Thoracic aorta (tissue), 2 donors: ENCODE results near the gene CLEC2D. TPM values are rescaled to one million over a fixed set of nuclear protein-coding genes. Genes with fewer than 3 reads are reported as not detected.
"Not testable (repeated sequence)": the region's sequence is repeated elsewhere in the genome, so short reads cannot be mapped to it uniquely, and the experiment has no call there.

Experiments
- ATAC-seq: fragments of 150-250 bp; one replicate; pipeline ENCODE4 v1.8.0; 2017; ENCODE audit warnings: low read depth; ENCODE audit not compliant: insufficient number of reproducible peaks, low FRiP score
- DNase-seq: peaks from one replicate; pipeline ENCODE4 v3.0.0-alpha.2; 2020; ENCODE audit warnings: low spot score
- H3K27ac ChIP-seq, 2 donors: fragments of 200-600 bp; sonication (generic); 1 replicate in 1 of 2; 2 replicates in 1 of 2; pipeline ENCODE4 v1.5.1; 2016; ENCODE audit warnings: mild to moderate bottlenecking in 2 of 2, moderate library complexity in 2 of 2
- H3K27me3 ChIP-seq: fragments of 200-600 bp; sonication (generic); replicated peaks from 2 replicates; pipeline ENCODE4 v1.6.0; 2016; ENCODE audit warnings: mild to moderate bottlenecking; ENCODE audit not compliant: insufficient read depth
- H3K36me3 ChIP-seq: fragments of 200-600 bp; sonication (generic); one replicate; pipeline ENCODE4 v1.5.1; 2016
- H3K4me1 ChIP-seq, 2 donors: fragments of 200-600 bp; sonication (generic); 1 replicate in 1 of 2; 2 replicates in 1 of 2; pipeline versions ENCODE4 v1.5.1 to v1.6.0; 2016; ENCODE audit warnings: low read depth in 2 of 2, mild to moderate bottlenecking in 1 of 2; ENCODE audit not compliant: control insufficient read depth in 1 of 2
- H3K4me3 ChIP-seq: fragments of 200-600 bp; sonication (generic); 2 replicates; pipeline ENCODE4 v1.5.1; 2016; ENCODE audit warnings: mild to moderate bottlenecking
- H3K9me3 ChIP-seq: fragments of 200-600 bp; sonication (generic); 2 replicates; pipeline ENCODE4 v1.5.1; 2016
- CTCF ChIP-seq: fragments of 200-600 bp; sonication (generic); IDR thresholded peaks from one replicate; pipeline ENCODE4 v1.5.1; 2019; ENCODE audit warnings: antibody characterized with exemption
- total RNA-seq, 2 donors: library from RNA; depleted of rRNA; stranded (reverse); fragments of >200 nt; gene quantifications; one replicate each; pipeline versions ENCODE4 v1.1.0 to v1.2.3, GENCODE V29; 2016

The CLEC2D gene
- total RNA-seq, 2 donors from 2014 or later, result 19.2 to 30.8 TPM

GRCh38 chr12:9692909-9693308, 23.4 kb downstream of the CLEC2D start:
- Histone ChIP-seq H3K4me1 (no peaks in the 10 kb centered on the region), H3K9me3 (no peaks in the 10 kb centered on the region)

GRCh38 chr12:9694241-9694640, 24.7 kb downstream of the CLEC2D start:
- no peak for ATAC-seq
- TF ChIP-seq CTCF, result no peak
- Histone ChIP-seq H3K36me3 (peaks cover 19% of the 10 kb centered on the region), H3K9me3 (no peaks in the 10 kb centered on the region), H3K27ac (no peak overlapping the region), H3K4me3 (no peak overlapping the region), H3K27me3 (no peaks in the 10 kb centered on the region), H3K4me1 (no peaks in the 10 kb centered on the region)
- no peak for DNase-seq

More at GRCh38 chr12:9692909-9693308, 23.4 kb downstream of the CLEC2D start:
- Histone ChIP-seq H3K27me3 (no peaks in the 10 kb centered on the region), H3K4me3 (no peak overlapping the region), H3K36me3 (peaks cover 30% of the 10 kb centered on the region), H3K27ac (no peak overlapping the region)
- DNase-seq (no peak), ATAC-seq (no peak)
- no peak for TF ChIP-seq CTCF

GRCh38 chr12:9695150-9695549, 25.6 kb downstream of the CLEC2D start:
- not testable (repeated sequence) for H3K4me1 ChIP-seq, H3K27ac ChIP-seq, DNase-seq, H3K4me3 ChIP-seq, H3K9me3 ChIP-seq, H3K27me3 ChIP-seq, ATAC-seq
- peaks cover 18% of the 10 kb centered on the region for H3K36me3 ChIP-seq

GRCh38 chr12:9695661-9696060, 26.1 kb downstream of the CLEC2D start:
- H3K27me3 ChIP-seq, H3K27ac ChIP-seq, H3K9me3 ChIP-seq, H3K4me1 ChIP-seq, DNase-seq, ATAC-seq, H3K4me3 ChIP-seq: not testable (repeated sequence)
- peaks cover 18% of the 10 kb centered on the region for H3K36me3 ChIP-seq

- TF ChIP-seq CTCF, result no peak
- Histone ChIP-seq H3K27ac (no peak overlapping the region), H3K4me3 (no peak overlapping the region), H3K4me1 (no peaks in the 10 kb centered on the region), H3K27me3 (no peaks in the 10 kb centered on the region), H3K9me3 (no peaks in the 10 kb centered on the region), H3K36me3 (peaks cover 14% of the 10 kb centered on the region)
- no peak for ATAC-seq
- no peak for DNase-seq
Measured at GRCh38 chr12:9697619-9698018, 28.1 kb downstream of the CLEC2D start.

- no peak overlapping the region for H3K27ac ChIP-seq
- H3K27me3 ChIP-seq, result no peaks in the 10 kb centered on the region
- DNase-seq (no peak), ATAC-seq (no peak)
- H3K4me3 ChIP-seq, result no peak overlapping the region
- TF ChIP-seq CTCF, result no peak
- no peaks in the 10 kb centered on the region for H3K4me1 ChIP-seq
- no peaks in the 10 kb centered on the region for H3K9me3 ChIP-seq
- peaks cover 14% of the 10 kb centered on the region for H3K36me3 ChIP-seq
Measured at GRCh38 chr12:9698681-9699080, 29.2 kb downstream of the CLEC2D start.
